ENCODE measurements around the gene NLRP7. TPM values are rescaled to one million over a fixed set of nuclear protein-coding genes. Genes with fewer than 3 reads are reported as not detected.
"Not testable (repeated sequence)": the region's sequence is repeated elsewhere in the genome, so short reads cannot be mapped to it uniquely, and the experiment has no call there.

Gene NLRP7
- polyA plus RNA-seq, 2 of the 4 experiments (the other 2 are of a cell fraction) = not detected

DNA sequence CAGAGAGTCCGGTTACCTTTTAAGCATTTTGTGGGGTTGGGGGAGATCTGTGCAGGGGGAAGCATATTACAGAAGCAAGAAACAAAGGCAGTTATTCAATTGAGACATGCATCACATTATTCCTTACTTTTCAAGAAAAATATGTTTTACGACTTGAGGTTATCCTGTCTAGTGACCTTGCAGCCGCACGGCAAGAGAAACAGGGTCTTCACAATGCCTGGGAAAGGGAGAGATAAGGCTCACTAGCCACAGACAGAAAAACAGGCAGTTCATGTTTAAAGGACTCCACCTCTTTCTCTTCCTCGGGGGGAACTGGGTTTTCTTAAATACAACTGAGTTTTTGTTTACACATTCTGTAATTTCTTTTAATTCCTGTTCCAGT lies 41.9 kb downstream of the NLRP7 start:
- no peak for TF ChIP-seq USF2 (IDR thresholded peaks at IDR 0.05)
- TF ChIP-seq, protein P1, sequence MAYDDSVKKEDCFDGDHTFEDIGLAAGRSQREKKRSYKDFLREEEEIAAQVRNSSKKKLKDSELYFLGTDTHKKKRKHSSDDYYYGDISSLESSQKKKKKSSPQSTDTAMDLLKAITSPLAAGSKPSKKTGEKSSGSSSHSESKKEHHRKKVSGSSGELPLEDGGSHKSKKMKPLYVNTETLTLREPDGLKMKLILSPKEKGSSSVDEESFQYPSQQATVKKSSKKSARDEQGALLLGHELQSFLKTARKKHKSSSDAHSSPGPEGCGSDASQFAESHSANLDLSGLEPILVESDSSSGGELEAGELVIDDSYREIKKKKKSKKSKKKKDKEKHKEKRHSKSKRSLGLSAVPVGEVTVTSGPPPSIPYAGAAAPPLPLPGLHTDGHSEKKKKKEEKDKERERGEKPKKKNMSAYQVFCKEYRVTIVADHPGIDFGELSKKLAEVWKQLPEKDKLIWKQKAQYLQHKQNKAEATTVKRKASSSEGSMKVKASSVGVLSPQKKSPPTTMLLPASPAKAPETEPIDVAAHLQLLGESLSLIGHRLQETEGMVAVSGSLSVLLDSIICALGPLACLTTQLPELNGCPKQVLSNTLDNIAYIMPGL (CRISPR knock-in tag; IDR thresholded peaks at IDR 0.05; ENCODE audit: borderline replicate concordance) = no peak
- TF ChIP-seq SMC3 (IDR thresholded peaks at IDR 0.05) = no peak
- TF ChIP-seq RFX5 (IDR thresholded peaks at IDR 0.05) = no peak
- no peak for TF ChIP-seq RARB (CRISPR knock-in tag; IDR thresholded peaks at IDR 0.05)
- TF ChIP-seq POLR2A (IDR thresholded peaks at IDR 0.05; ENCODE audit: low read length) = no peak
- no peak for DNase-seq (ENCODE audit: low read depth in 1 of 2, low spot score in 1 of 2)
- no peak for FAIRE-seq
- no peaks in the 10 kb centered on the region for H3K9me3 ChIP-seq
- H3K4me3 ChIP-seq = no peak overlapping the region
- POLR2A ChIA-PET = no interaction called here
- 63% methylated on average over 5 of the region's 5 CpGs for WGBS (ENCODE audit: missing lambda C conversion rate)
- no peak overlapping the region for H3K4me2 ChIP-seq
- ATAC-seq = no peak
- H3K27ac ChIP-seq = no peak overlapping the region
- CTCF ChIA-PET = interaction anchor here (1.0 kb wide), 1 partner anchor 23 kb away, joined by 3 read pairs; no protein-coding TSS in a partner anchor
- no peaks in the 10 kb centered on the region for H3K4me1 ChIP-seq

DNA sequence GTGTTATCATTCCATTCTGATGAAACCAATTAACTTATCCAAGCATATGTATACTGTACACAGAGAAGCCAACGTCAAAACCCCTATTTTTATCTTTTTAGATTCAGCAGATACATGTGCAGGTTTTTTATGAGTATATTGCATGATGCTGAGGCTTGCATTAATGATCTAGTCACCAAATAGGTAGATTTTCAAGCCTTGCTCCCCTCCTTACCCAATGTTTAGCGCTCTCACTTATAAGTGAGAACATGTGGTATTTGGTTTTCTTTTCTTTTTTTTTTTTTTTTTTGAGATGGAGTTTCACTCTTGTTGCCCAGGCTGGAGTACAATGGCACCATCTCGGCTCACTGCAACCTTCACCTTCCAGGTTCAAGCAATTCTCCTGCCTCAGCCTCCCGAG lies 43.1 kb downstream of the NLRP7 start:
- 14% methylated on average over 4 of the region's 4 CpGs for WGBS (ENCODE audit: missing lambda C conversion rate)
- FAIRE-seq, CTCF ChIA-PET: not testable (repeated sequence)

DNA sequence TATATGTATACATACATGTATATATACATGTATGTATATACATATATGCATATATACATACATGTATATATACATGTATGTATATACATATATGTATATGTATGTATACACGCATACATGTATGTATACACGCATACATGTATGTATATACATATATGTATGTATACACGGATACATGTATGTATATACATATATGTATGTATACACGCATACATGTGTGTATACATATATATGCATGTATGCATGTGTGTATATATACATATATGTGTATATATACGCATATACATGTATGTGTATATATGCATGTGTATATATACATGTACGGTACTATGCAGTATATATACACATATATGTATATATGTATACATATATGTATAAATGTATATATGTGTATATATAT lies 44.0 kb downstream of the NLRP7 start:
- Histone ChIP-seq H3K9me3 (no peaks in the 10 kb centered on the region), H3K4me1 (no peaks in the 10 kb centered on the region), H3K4me2 (no peak overlapping the region), H3K4me3 (no peak overlapping the region), H3K27ac (no peak overlapping the region)
- TF ChIP-seq GATA3 (IDR thresholded peaks at IDR 0.05; ENCODE audit: borderline replicate concordance) (no peak), KDM5A (IDR thresholded peaks at IDR 0.05) (no peak), HDAC2 (IDR thresholded peaks at IDR 0.05) (no peak), CHD2 (IDR thresholded peaks at IDR 0.05; ENCODE audit: low read length, partially characterized antibody) (no peak), POLR2AphosphoS2 (conservative IDR thresholded peaks at IDR 0.05; ENCODE audit: low read length) (no peak), JUN (IDR thresholded peaks at IDR 0.05) (no peak), CBX2 (IDR thresholded peaks at IDR 0.05; ENCODE audit: borderline replicate concordance, low read depth) (no peak), FOSL2 (IDR thresholded peaks at IDR 0.05) (no peak), FOSL2 (CRISPR knock-in tag; IDR thresholded peaks at IDR 0.05) (no peak), BHLHE40 (IDR thresholded peaks at IDR 0.05; ENCODE audit: low read depth, low read length) (no peak), RAD21 (conservative IDR thresholded peaks at IDR 0.05 in 1 of 2, IDR thresholded peaks at IDR 0.05 in 1 of 2) (no peak), RFX5 (IDR thresholded peaks at IDR 0.05) (no peak), HES2 (IDR thresholded peaks at IDR 0.05) (no peak), CTCF (IDR thresholded peaks at IDR 0.05) (no peak), CEBPB (IDR thresholded peaks at IDR 0.05) (no peak)
- TF ChIP-seq, protein P1 (CRISPR knock-in tag; IDR thresholded peaks at IDR 0.05; ENCODE audit: borderline replicate concordance) = no peak
- FAIRE-seq (no peak), ATAC-seq (no peak), DNase-seq (ENCODE audit: low read depth in 1 of 2, low spot score in 1 of 2) (no peak)
- ChIA-PET CTCF (no interaction called here), POLR2A (no interaction called here)
- WGBS (ENCODE audit: missing lambda C conversion rate) = 58% methylated on average over 6 of the region's 6 CpGs

More for the DNA sequence above, 43.1 kb downstream of the NLRP7 start:
- H3K4me3 ChIP-seq; H3K4me2 ChIP-seq; ATAC-seq; POLR2A ChIA-PET; H3K27ac ChIP-seq; DNase-seq (ENCODE audit: low read depth in 1 of 2, low spot score in 1 of 2); H3K4me1 ChIP-seq; H3K9me3 ChIP-seq: not testable (repeated sequence)

All from A549 (cell line).